Neutrophil (primary cell): ENCODE data around the gene HEYL.

Experiments used
- H3K27ac ChIP-seq: fragments of 200-600 bp; sonication (generic); 2 replicates; pipeline ENCODE4 v1.5.1; 2016; ENCODE audit warnings: mild to moderate bottlenecking, moderate library complexity
- H3K27me3 ChIP-seq: fragments of 200-600 bp; sonication (generic); 2 replicates; pipeline ENCODE4 v1.6.0; 2016; ENCODE audit warnings: mild to moderate bottlenecking
- H3K36me3 ChIP-seq: fragments of 200-600 bp; sonication (generic); 2 replicates; pipeline ENCODE4 v1.5.1; 2017
- H3K4me1 ChIP-seq, 2 experiments: fragments of 200-600 bp in 1 of 2; sonication (generic) in 1 of 2; 1 replicate in 1 of 2; 2 replicates in 1 of 2; pipeline versions ENCODE4 v1.5.1 to v1.6.1; 2013 to 2016; ENCODE audit warnings: low read depth in 1 of 2, low read length in 1 of 2, mild to moderate bottlenecking in 1 of 2, moderate library complexity in 1 of 2; ENCODE audit not compliant: control insufficient read depth in 1 of 2, insufficient read depth in 1 of 2
- H3K4me3 ChIP-seq, 2 experiments: fragments of 200-600 bp in 1 of 2; sonication (generic) in 1 of 2; 1 replicate in 1 of 2; 2 replicates in 1 of 2; pipeline ENCODE4 v1.5.1; 2013 to 2016; ENCODE audit warnings: low read depth in 1 of 2, low read length in 1 of 2, mild to moderate bottlenecking in 1 of 2, moderate library complexity in 1 of 2
- H3K9me3 ChIP-seq: fragments of 200-600 bp; sonication (generic); 2 replicates; pipeline ENCODE4 v1.5.1; 2016
- TF ChIP-seq, protein P1 (sequence below): fragments of 200-600 bp; sonication (generic); IDR thresholded peaks from 2 replicates; pipeline ENCODE4 v1.5.1; 2016; ENCODE audit warnings: antibody characterized with exemption

HEYL gene

DNA sequence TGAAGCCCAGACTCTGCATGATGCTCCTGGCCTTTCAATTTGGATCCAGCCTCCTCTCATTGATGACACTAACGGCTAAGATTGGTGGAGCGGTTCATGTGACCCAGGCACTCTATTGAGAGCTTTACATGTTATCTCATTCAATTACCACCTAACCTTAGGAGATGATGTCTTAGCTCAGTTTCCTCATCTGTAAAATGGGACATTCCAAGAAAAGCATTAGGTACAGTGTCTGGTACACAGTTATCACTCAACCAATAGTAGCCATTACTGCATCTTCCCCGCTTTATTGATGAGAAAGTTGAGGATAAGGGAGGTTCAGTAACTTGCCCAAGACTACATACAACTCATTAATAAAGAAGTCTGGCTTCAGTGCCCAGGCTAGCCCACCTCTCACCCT is 17.0 kb downstream of the HEYL start:
- H3K9me3 ChIP-seq, result no peaks in the 10 kb centered on the region
- H3K36me3 ChIP-seq, result no peaks in the 10 kb centered on the region
- TF ChIP-seq, protein P1, sequence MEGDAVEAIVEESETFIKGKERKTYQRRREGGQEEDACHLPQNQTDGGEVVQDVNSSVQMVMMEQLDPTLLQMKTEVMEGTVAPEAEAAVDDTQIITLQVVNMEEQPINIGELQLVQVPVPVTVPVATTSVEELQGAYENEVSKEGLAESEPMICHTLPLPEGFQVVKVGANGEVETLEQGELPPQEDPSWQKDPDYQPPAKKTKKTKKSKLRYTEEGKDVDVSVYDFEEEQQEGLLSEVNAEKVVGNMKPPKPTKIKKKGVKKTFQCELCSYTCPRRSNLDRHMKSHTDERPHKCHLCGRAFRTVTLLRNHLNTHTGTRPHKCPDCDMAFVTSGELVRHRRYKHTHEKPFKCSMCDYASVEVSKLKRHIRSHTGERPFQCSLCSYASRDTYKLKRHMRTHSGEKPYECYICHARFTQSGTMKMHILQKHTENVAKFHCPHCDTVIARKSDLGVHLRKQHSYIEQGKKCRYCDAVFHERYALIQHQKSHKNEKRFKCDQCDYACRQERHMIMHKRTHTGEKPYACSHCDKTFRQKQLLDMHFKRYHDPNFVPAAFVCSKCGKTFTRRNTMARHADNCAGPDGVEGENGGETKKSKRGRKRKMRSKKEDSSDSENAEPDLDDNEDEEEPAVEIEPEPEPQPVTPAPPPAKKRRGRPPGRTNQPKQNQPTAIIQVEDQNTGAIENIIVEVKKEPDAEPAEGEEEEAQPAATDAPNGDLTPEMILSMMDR, result no peak
- no peaks in the 10 kb centered on the region for H3K4me1 ChIP-seq
- no peak overlapping the region for H3K4me3 ChIP-seq
- H3K27ac ChIP-seq, result no peak overlapping the region
- no peaks in the 10 kb centered on the region for H3K27me3 ChIP-seq

DNA sequence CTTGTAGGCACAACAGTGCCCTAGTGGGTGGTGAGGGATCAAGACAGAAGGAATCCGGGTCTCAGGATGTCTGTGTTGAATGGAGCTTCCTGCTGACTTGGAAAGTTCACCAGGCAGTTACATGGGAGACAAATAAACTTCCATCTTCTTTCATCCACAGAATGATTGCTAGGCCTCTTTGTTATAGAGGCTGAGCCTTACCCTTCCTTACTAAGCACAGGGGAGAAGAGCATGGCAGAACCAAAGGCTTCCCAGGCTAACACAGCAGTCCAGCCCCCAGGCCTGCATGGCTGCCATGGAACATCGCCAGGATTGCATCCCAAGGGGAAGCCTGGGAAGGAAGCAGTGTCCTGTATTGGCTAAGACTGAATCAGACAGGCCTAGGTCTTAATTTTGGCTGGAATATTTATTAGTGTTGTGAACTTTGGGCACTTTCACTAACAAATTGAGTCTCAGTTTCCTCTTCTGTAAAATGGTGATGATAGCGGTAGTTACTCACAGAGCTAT is 18.7 kb downstream of the HEYL start:
- H3K36me3 ChIP-seq, result no peaks in the 10 kb centered on the region
- TF ChIP-seq, protein P1, result no peak
- H3K4me3 ChIP-seq, result no peak overlapping the region
- no peak overlapping the region for H3K27ac ChIP-seq
- no peaks in the 10 kb centered on the region for H3K9me3 ChIP-seq
- H3K4me1 ChIP-seq, result no peaks in the 10 kb centered on the region
- peaks cover 8% of the 10 kb centered on the region for H3K27me3 ChIP-seq

DNA sequence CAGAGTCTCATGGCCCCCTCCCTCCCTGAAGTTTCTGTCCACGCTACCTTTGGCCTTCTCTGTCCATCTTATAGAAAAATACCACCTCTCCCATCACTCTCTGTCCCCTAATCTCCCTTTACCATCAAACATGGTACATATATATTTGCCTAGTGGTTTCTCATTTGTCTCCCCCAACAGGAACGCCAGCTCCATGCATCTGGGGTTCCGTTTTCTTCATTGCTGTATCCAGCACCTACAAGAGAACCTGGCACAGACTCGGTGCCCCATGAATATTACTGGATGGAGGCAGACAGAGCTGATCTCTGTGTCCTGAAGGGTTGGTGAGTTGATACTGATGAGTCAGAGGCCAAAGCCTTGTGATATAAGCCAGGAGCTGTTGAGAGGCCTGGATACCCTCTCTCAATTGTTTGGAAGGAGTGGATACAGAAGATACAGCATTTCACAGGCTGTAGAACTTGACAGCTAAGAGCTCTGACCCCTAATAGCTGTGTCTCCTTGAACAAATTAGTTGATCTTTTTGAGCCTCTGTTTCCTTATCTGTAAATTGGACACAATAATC is 21.9 kb downstream of the HEYL start:
- no peak overlapping the region for H3K4me3 ChIP-seq
- peaks cover 33% of the 10 kb centered on the region for H3K27me3 ChIP-seq
- no peaks in the 10 kb centered on the region for H3K4me1 ChIP-seq
- no peaks in the 10 kb centered on the region for H3K9me3 ChIP-seq
- TF ChIP-seq, protein P1, result no peak
- no peak overlapping the region for H3K27ac ChIP-seq
- no peaks in the 10 kb centered on the region for H3K36me3 ChIP-seq

DNA sequence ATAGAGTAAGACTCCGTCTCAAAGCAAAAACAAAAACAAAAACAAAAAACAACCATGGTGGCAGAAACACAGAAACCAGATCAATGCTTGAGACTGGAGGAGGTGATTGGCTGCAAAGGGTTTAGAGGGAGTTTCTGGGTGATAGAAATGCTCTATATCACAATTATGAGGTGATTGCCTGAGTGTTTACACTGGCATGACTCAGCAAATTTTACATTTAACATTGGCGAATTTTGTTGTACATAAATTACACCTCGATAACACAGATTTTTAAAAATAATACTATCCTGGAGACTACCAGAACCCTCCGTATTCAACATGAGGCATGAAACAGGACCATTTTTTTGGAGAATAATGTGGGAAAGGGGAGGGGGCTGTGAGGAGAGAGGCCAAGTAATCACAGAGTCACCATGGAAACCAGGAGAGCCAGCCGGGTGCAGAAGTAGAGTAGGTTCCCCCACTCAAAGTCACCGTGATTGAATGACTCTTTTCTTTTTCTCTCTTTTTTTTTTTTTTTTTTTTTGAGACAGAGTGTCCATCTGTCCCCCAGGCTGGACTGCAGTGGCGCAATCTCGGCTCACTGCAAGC is 24.3 kb downstream of the HEYL start:
- Histone ChIP-seq H3K9me3 (no peaks in the 10 kb centered on the region), H3K4me1 (no peaks in the 10 kb centered on the region), H3K36me3 (no peaks in the 10 kb centered on the region), H3K27me3 (peaks cover 33% of the 10 kb centered on the region), H3K27ac (no peak overlapping the region), H3K4me3 (no peak overlapping the region)
- TF ChIP-seq, protein P1, result no peak

DNA sequence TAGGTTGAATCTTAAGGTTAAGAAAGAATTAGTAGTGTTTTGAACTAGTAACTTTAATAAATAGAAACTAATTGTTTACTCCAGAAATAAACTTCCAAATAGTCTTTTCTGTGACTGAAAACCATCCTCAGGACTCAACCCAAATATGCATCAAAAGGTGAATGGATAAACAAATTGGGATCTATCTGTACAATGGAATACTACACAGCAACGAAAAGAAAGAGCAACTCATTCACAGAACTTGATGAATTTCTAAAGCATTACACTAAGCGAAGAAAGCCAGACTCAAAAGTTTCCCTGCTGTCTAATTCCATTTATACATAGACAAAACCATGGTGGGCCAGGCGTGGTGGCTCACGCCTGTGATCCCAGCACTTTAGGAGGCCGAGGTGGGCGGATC is 25.0 kb downstream of the HEYL start:
- no peaks in the 10 kb centered on the region for H3K9me3 ChIP-seq
- peaks cover 0 to 3% of the 10 kb centered on the region in 2 experiments for H3K4me1 ChIP-seq
- H3K4me3 ChIP-seq, result no peak overlapping the region
- no peak overlapping the region for H3K27ac ChIP-seq
- TF ChIP-seq, protein P1, result no peak
- H3K36me3 ChIP-seq, result no peaks in the 10 kb centered on the region
- H3K27me3 ChIP-seq, result peaks cover 33% of the 10 kb centered on the region
